Endothelial cell of umbilical vein (primary cell): Measurements from ENCODE around the gene CASK.

Experiments used
- EZH2 ChIP-seq: IDR thresholded peaks from 2 replicates; pipeline ENCODE4 v1.6.1; 2012; ENCODE audit warnings: borderline replicate concordance, low read depth, mild to moderate bottlenecking, moderate library complexity, low read length, inconsistent platforms; ENCODE audit not compliant: severe bottlenecking
- FOS ChIP-seq: IDR thresholded peaks from 2 replicates; pipeline ENCODE4 v1.6.1; 2011; ENCODE audit warnings: mild to moderate bottlenecking, low read length, moderate library complexity, borderline replicate concordance; ENCODE audit not compliant: insufficient read depth
- GATA2 ChIP-seq: IDR thresholded peaks from 2 replicates; pipeline ENCODE4 v1.7.0; 2011; ENCODE audit warnings: low read depth, mild to moderate bottlenecking, moderate library complexity, mixed read lengths, low read length; ENCODE audit not compliant: insufficient read length, insufficient read depth
- JUN ChIP-seq: IDR thresholded peaks from 2 replicates; pipeline ENCODE4 v1.6.1; 2011; ENCODE audit warnings: borderline replicate concordance, low read depth; ENCODE audit not compliant: insufficient read length, insufficient read depth
- MYC ChIP-seq: IDR thresholded peaks from one replicate; pipeline ENCODE4 v1.6.1; 2011; ENCODE audit warnings: mild to moderate bottlenecking, low read depth, low read length
- POLR2A ChIP-seq: IDR thresholded peaks from 2 replicates; pipeline ENCODE4 v1.6.1; 2012; ENCODE audit warnings: low read depth, mild to moderate bottlenecking, control low read depth, low read length
- POLR2AphosphoS5 ChIP-seq: IDR thresholded peaks from 2 replicates; pipeline ENCODE4 v1.6.1; 2012; ENCODE audit warnings: low read depth, mild to moderate bottlenecking, control low read depth, low read length, moderate library complexity; ENCODE audit not compliant: insufficient read depth
- TF ChIP-seq, protein P1 (sequence below), 2 donors: IDR thresholded peaks; 1 replicate in 1 of 2; 2 replicates in 1 of 2; pipeline ENCODE4 v1.5.1; 2011; ENCODE audit warnings: low read length in 2 of 2, mild to moderate bottlenecking in 2 of 2, moderate library complexity in 2 of 2, control low read depth in 1 of 2, inconsistent platforms in 1 of 2, low read depth in 1 of 2; ENCODE audit not compliant: insufficient read depth in 1 of 2; ENCODE audit errors: extremely low read depth in 1 of 2
- TF ChIP-seq, protein P2 (sequence below): IDR thresholded peaks from 2 replicates; pipeline ENCODE4 v1.6.1; 2011; ENCODE audit not compliant: insufficient read depth, insufficient read length

DNA sequence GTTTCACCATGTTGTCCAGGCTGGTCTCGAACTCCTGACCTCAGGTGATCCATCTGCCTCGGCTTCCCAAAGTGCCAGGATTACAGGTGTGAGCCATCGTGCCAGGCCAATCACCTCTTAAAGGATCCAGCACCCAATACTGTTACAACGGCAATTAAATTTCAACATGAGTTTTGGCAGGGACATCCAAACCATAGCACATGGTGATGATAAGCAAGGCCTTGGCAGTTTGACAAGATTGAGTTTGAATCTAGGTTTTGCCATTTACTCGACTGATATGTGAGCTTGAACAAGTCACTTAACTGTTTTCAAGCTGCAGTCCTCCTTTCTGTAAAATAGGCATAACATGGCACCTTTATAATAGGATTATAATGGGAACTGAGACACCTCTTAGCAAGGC is 115.3 kb downstream of the CASK start:
- TF ChIP-seq, protein P1, sequence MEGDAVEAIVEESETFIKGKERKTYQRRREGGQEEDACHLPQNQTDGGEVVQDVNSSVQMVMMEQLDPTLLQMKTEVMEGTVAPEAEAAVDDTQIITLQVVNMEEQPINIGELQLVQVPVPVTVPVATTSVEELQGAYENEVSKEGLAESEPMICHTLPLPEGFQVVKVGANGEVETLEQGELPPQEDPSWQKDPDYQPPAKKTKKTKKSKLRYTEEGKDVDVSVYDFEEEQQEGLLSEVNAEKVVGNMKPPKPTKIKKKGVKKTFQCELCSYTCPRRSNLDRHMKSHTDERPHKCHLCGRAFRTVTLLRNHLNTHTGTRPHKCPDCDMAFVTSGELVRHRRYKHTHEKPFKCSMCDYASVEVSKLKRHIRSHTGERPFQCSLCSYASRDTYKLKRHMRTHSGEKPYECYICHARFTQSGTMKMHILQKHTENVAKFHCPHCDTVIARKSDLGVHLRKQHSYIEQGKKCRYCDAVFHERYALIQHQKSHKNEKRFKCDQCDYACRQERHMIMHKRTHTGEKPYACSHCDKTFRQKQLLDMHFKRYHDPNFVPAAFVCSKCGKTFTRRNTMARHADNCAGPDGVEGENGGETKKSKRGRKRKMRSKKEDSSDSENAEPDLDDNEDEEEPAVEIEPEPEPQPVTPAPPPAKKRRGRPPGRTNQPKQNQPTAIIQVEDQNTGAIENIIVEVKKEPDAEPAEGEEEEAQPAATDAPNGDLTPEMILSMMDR (IDR thresholded peaks at IDR 0.05; ENCODE audit: extremely low read depth in 1 of 2, insufficient read depth in 1 of 2, low read depth in 1 of 2, low read length in 2 of 2), result no peak
- TF ChIP-seq POLR2A, result no peak
- no peak for TF ChIP-seq EZH2
- TF ChIP-seq, protein P2, sequence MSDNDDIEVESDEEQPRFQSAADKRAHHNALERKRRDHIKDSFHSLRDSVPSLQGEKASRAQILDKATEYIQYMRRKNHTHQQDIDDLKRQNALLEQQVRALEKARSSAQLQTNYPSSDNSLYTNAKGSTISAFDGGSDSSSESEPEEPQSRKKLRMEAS, result no peak
- no peak for TF ChIP-seq FOS
- no peak for TF ChIP-seq GATA2
- no peak for TF ChIP-seq POLR2AphosphoS5
- no peak for TF ChIP-seq JUN
- TF ChIP-seq MYC, result no peak
